ENCODE results near the gene TICAM2.

TICAM2 gene

GRCh38 chr5:115621365-115621900, 19.2 kb upstream of the TICAM2 start (continued):
- TF ChIP-seq ZNF8 (CRISPR knock-in tag; IDR thresholded peaks at IDR 0.05), result no peak
- TF ChIP-seq PATZ1 (CRISPR knock-in tag; IDR thresholded peaks at IDR 0.05; ENCODE audit: borderline replicate concordance), result no peak
- no peak for TF ChIP-seq ZNF565 (CRISPR knock-in tag; conservative IDR thresholded peaks at IDR 0.05; ENCODE audit: low read depth)

- no peak for ATAC-seq
- TF ChIP-seq OSR1 (CRISPR knock-in tag; IDR thresholded peaks at IDR 0.05), result no peak
- no peak for TF ChIP-seq ZFP3 (CRISPR knock-in tag; IDR thresholded peaks at IDR 0.05)
- TF ChIP-seq ARNTL (CRISPR knock-in tag; IDR thresholded peaks at IDR 0.05; ENCODE audit: borderline replicate concordance, low read depth), result no peak
- TF ChIP-seq ZNF70 (CRISPR knock-in tag; IDR thresholded peaks at IDR 0.05), result no peak
- TF ChIP-seq TCF4 (CRISPR knock-in tag; IDR thresholded peaks at IDR 0.05; ENCODE audit: borderline replicate concordance), result no peak
- TF ChIP-seq ESRRG (CRISPR knock-in tag; IDR thresholded peaks at IDR 0.05), result no peak
- no peak for TF ChIP-seq POU6F1 (CRISPR knock-in tag; IDR thresholded peaks at IDR 0.05; ENCODE audit: borderline replicate concordance, low read depth)
- no peak for TF ChIP-seq RARB (CRISPR knock-in tag; IDR thresholded peaks at IDR 0.05)
- TF ChIP-seq, protein P1, sequence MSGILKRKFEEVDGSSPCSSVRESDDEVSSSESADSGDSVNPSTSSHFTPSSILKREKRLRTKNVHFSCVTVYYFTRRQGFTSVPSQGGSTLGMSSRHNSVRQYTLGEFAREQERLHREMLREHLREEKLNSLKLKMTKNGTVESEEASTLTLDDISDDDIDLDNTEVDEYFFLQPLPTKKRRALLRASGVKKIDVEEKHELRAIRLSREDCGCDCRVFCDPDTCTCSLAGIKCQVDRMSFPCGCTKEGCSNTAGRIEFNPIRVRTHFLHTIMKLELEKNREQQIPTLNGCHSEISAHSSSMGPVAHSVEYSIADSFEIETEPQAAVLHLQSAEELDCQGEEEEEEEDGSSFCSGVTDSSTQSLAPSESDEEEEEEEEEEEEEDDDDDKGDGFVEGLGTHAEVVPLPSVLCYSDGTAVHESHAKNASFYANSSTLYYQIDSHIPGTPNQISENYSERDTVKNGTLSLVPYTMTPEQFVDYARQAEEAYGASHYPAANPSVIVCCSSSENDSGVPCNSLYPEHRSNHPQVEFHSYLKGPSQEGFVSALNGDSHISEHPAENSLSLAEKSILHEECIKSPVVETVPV (CRISPR knock-in tag; IDR thresholded peaks at IDR 0.05), result no peak
- TF ChIP-seq TSHZ2 (CRISPR knock-in tag; IDR thresholded peaks at IDR 0.05), result no peak
- TF ChIP-seq GLIS3 (CRISPR knock-in tag; IDR thresholded peaks at IDR 0.05), result no peak
- TF ChIP-seq ISL1 (CRISPR knock-in tag; IDR thresholded peaks at IDR 0.05), result no peak
- TF ChIP-seq SNAI2 (CRISPR knock-in tag; IDR thresholded peaks at IDR 0.05), result no peak
- TF ChIP-seq CREB5 (CRISPR knock-in tag; IDR thresholded peaks at IDR 0.05; ENCODE audit: low read depth), result no peak
- no peak for TF ChIP-seq ZC3H10 (CRISPR knock-in tag; IDR thresholded peaks at IDR 0.05)
- no peak for TF ChIP-seq PATZ1 (CRISPR knock-in tag; IDR thresholded peaks at IDR 0.05; ENCODE audit: borderline replicate concordance)
- no peak for TF ChIP-seq BACH2 (CRISPR knock-in tag; IDR thresholded peaks at IDR 0.05; ENCODE audit: borderline replicate concordance)
- TF ChIP-seq TOX (CRISPR knock-in tag; IDR thresholded peaks at IDR 0.05; ENCODE audit: borderline replicate concordance), result no peak
- TF ChIP-seq ZFP30 (CRISPR knock-in tag; IDR thresholded peaks at IDR 0.05), result no peak
Measured at GRCh38 chr5:115616892-115617291, 14.6 kb upstream of the TICAM2 start.

Measured in SK-N-SH treated with all-trans-retinoic acid at 6 μM for 48 hours (cell line).